SK-N-SH (cell line): ENCODE data around the gene PCDHGA4. TPM values are rescaled to one million over a fixed set of nuclear protein-coding genes. Genes with fewer than 3 reads are reported as not detected.

Experiments used
- CTCF ChIA-PET: fragments of 300-600, 350-600 bp; formaldehyde crosslinking; extraction: SDS; loops from one replicate; lab custom pipeline; 2021; lab: Yijun Ruan, JAX
- POLR2A ChIA-PET: fragments of 350-600 bp; sonication (Branson Sonifier 250); formaldehyde crosslinking; extraction: SDS; loops from one replicate; lab custom pipeline; 2020; ENCODE audit warnings: antibody characterized with exemption, inconsistent platforms; lab: Yijun Ruan, JAX
- DNase-seq: peaks from one replicate; pipeline ENCODE4 v3.0.0; 2012
- H2AFZ ChIP-seq: fragments of 200-600 bp; sonication (generic); 2 replicates; pipeline ENCODE4 v1.8.1; 2016; ENCODE audit warnings: antibody characterized with exemption, mild to moderate bottlenecking, low read depth
- H3F3A ChIP-seq: fragments of 200-600 bp; sonication (generic); replicated peaks from 2 replicates; pipeline ENCODE3; 2016; ENCODE audit warnings: antibody characterized with exemption, mild to moderate bottlenecking; ENCODE audit not compliant: insufficient read depth
- H3K27ac ChIP-seq, 2 experiments: fragments of 200-500 bp in 1 of 2; fragments of 200-600 bp in 1 of 2; sonication (Bioruptor generic) in 1 of 2; sonication (generic), shearing (Covaris generic) in 1 of 2; 2 replicates each; pipeline versions ENCODE4 v1.5.1 to v1.6.1; 2014 to 2016; ENCODE audit warnings: low read depth in 2 of 2, inconsistent platforms in 1 of 2, low read length in 1 of 2, mild to moderate bottlenecking in 1 of 2, mixed read lengths in 1 of 2
- H3K27me3 ChIP-seq: fragments of 200-600 bp; sonication (generic), shearing (Covaris generic); 2 replicates; pipeline ENCODE4 v1.6.1; 2016; ENCODE audit warnings: mixed run types; ENCODE audit not compliant: insufficient read depth
- H3K36me3 ChIP-seq, 2 experiments: fragments of 200-500 bp in 1 of 2; fragments of 200-600 bp in 1 of 2; sonication (Bioruptor generic) in 1 of 2; sonication (generic) in 1 of 2; replicated peaks in 1 of 2; 2 replicates each; pipeline versions ENCODE3 to v1.5.1; 2014 to 2016; ENCODE audit warnings: low read length in 1 of 2, mild to moderate bottlenecking in 1 of 2; ENCODE audit not compliant: insufficient read depth in 2 of 2, control insufficient read depth in 1 of 2
- H3K4me1 ChIP-seq, 2 experiments: fragments of 200-500 bp in 1 of 2; fragments of 200-600 bp in 1 of 2; sonication (Bioruptor generic) in 1 of 2; sonication (generic), shearing (Covaris generic) in 1 of 2; 2 replicates each; pipeline versions ENCODE4 v1.5.1 to v1.6.1; 2014 to 2016; ENCODE audit warnings: low read depth in 1 of 2, low read length in 1 of 2, mixed run types in 1 of 2; ENCODE audit not compliant: insufficient read depth in 2 of 2, control insufficient read depth in 1 of 2
- H3K4me2 ChIP-seq: fragments of 200-600 bp; sonication (generic), shearing (Covaris generic); 2 replicates; pipeline ENCODE4 v1.6.1; 2017; ENCODE audit warnings: mixed run types
- H3K4me3 ChIP-seq, 2 experiments: fragments of 200-500 bp in 1 of 2; fragments of 200-600 bp in 1 of 2; sonication (Bioruptor generic) in 1 of 2; sonication (generic), shearing (Covaris generic) in 1 of 2; 2 replicates each; pipeline versions ENCODE4 v1.5.1 to v1.8.1; 2014 to 2016; ENCODE audit warnings: low read depth in 2 of 2, inconsistent platforms in 1 of 2, low read length in 1 of 2, mild to moderate bottlenecking in 1 of 2, mixed read lengths in 1 of 2, moderate library complexity in 1 of 2
- H3K79me2 ChIP-seq: fragments of 200-600 bp; sonication (generic); 2 replicates; pipeline ENCODE4 v1.8.1; 2017; ENCODE audit warnings: mild to moderate bottlenecking; ENCODE audit not compliant: insufficient read depth
- H3K9ac ChIP-seq: fragments of 200-600 bp; sonication (generic); 2 replicates; pipeline ENCODE4 v1.6.1; 2017; ENCODE audit warnings: mixed run types
- H3K9me2 ChIP-seq: fragments of 200-600 bp; sonication (generic); 2 replicates; pipeline ENCODE4 v1.6.1; 2017; ENCODE audit warnings: mixed run types
- H3K9me3 ChIP-seq: fragments of 200-600 bp; sonication (generic); 2 replicates; pipeline ENCODE4 v1.6.1; 2017; ENCODE audit warnings: mixed run types, mild to moderate bottlenecking, moderate library complexity
- H4K20me1 ChIP-seq: fragments of 200-600 bp; sonication (generic); 2 replicates; pipeline ENCODE4 v1.6.1; 2017; ENCODE audit warnings: mild to moderate bottlenecking, mixed run types; ENCODE audit not compliant: insufficient read depth
- CHD2 ChIP-seq: fragments of 150-350 bp; IDR thresholded peaks from 2 replicates; pipeline ENCODE4 v1.6.1; 2018; ENCODE audit warnings: low read length; ENCODE audit not compliant: partially characterized antibody
- EP300 ChIP-seq, 2 experiments: IDR thresholded peaks; 2 replicates each; pipeline versions ENCODE4 v1.4.0 to v1.6.1; 2012; ENCODE audit warnings: borderline replicate concordance in 1 of 2, low read depth in 1 of 2, low read length in 1 of 2
- EZH2phosphoT487 ChIP-seq: fragments of 200-600 bp; sonication (generic); IDR thresholded peaks from 2 replicates; pipeline ENCODE4 v1.6.1; 2017; ENCODE audit warnings: low read depth, mixed run types, mild to moderate bottlenecking, antibody characterized with exemption, moderate library complexity, borderline replicate concordance
- GABPA ChIP-seq: IDR thresholded peaks from 2 replicates; pipeline ENCODE4 v1.4.0; 2012; ENCODE audit warnings: low read depth, mild to moderate bottlenecking
- GATA2 ChIP-seq: sonication (generic); formaldehyde crosslinking; IDR thresholded peaks from 2 replicates; pipeline ENCODE4 v1.5.0; 2020; ENCODE audit warnings: mild to moderate bottlenecking, missing genetic modification reagents
- MEF2A ChIP-seq: IDR thresholded peaks from 2 replicates; pipeline ENCODE4 v1.4.0; 2012; ENCODE audit warnings: low read depth, borderline replicate concordance
- MXI1 ChIP-seq: IDR thresholded peaks from 2 replicates; pipeline ENCODE4 v1.6.1; 2012; ENCODE audit warnings: mild to moderate bottlenecking, low read depth, low read length, improper control_type of control experiment
- NFIC ChIP-seq: IDR thresholded peaks from 2 replicates; pipeline ENCODE4 v1.4.0; 2012; ENCODE audit warnings: borderline replicate concordance
- NRF1 ChIP-seq: IDR thresholded peaks from 2 replicates; pipeline ENCODE4 v1.6.1; 2012; ENCODE audit warnings: low read depth, mild to moderate bottlenecking, low read length
- POLR2AphosphoS5 ChIP-seq: IDR thresholded peaks from 2 replicates; pipeline ENCODE4 v1.6.1; 2012; ENCODE audit warnings: low read depth, low read length
- RAD21 ChIP-seq: IDR thresholded peaks from 2 replicates; pipeline ENCODE4 v1.6.1; 2012; ENCODE audit warnings: mild to moderate bottlenecking, low read length
- RFX5 ChIP-seq: IDR thresholded peaks from 2 replicates; pipeline ENCODE4 v1.6.1; 2012; ENCODE audit warnings: mild to moderate bottlenecking, improper control_type of control experiment, low read length
- RXRA ChIP-seq: IDR thresholded peaks from 2 replicates; pipeline ENCODE4 v1.4.0; 2012; ENCODE audit warnings: low read depth, mild to moderate bottlenecking, borderline replicate concordance
- SIN3A ChIP-seq: IDR thresholded peaks from 2 replicates; pipeline ENCODE4 v1.6.1; 2012; ENCODE audit warnings: low read depth, mild to moderate bottlenecking, low read length, moderate library complexity, borderline replicate concordance
- TAF1 ChIP-seq: IDR thresholded peaks from 2 replicates; pipeline ENCODE4 v1.6.1; 2012; ENCODE audit warnings: low read depth, mild to moderate bottlenecking, low read length, moderate library complexity, borderline replicate concordance
- WGBS: methylation state at CpG from one replicate; pipeline ENCODE4 v1.1.6; 2017; ENCODE audit warnings: low lambda C conversion rate; 5-methylcytosine and 5-hydroxymethylcytosine counted together
- polyA plus RNA-seq, 3 experiments: library from polyadenylated mRNA; depleted of rRNA; stranded (reverse); fragments of >200 nt; gene quantifications; 2 replicates each; pipeline ENCODE4 v1.2.3, GENCODE V29; 2012
- TF ChIP-seq, protein P1 (sequence below): fragments of 200-600 bp; sonication (generic); IDR thresholded peaks from 2 replicates; pipeline ENCODE4 v1.6.1; 2017; ENCODE audit warnings: antibody characterized with exemption, mild to moderate bottlenecking, moderate library complexity
- TF ChIP-seq, protein P2 (sequence below): IDR thresholded peaks from 2 replicates; pipeline ENCODE4 v1.4.0; 2012; ENCODE audit warnings: low read depth, borderline replicate concordance
- TF ChIP-seq, protein P3 (sequence below): fragments of 150-350 bp; IDR thresholded peaks from 2 replicates; pipeline ENCODE4 v1.6.1; 2017; ENCODE audit warnings: antibody characterized with exemption, low read length, low read depth, borderline replicate concordance

The PCDHGA4 gene
- polyA plus RNA-seq, 1 of the 3 experiments (the other 2 are of a cell fraction) = 2.2 TPM

DNA sequence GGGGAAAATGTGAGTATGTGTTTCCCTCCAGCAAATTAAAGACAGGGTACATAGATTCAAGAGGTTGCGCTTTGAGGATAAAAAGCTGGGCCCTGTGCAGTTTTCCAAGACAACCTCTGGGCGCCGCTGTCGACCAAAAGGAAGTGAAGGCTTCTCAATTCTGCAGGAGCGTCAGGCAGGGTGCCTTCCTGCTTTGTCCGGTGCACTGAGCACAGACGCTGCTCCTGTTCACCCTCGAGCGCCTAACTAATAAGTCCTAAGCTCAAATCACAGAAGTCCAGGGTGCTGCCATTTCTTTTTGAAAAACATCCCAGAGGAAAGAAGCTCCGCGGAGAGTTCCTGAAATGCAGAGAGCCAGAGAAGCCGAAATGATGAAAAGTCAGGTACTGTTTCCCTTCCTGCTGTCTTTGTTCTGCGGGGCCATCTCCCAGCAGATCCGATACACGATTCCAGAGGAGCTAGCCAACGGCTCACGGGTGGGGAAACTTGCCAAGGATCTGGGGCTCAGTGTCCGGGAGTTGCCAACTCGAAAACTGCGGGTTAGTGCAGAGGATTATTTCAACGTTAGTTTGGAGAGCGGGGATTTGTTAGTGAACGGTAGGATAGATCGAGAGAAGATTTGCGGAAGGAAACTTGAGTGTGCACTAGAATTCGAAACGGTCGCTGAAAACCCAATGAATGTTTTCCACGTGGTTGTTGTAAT lies 4.8 kb upstream of the PCDHGA4 start, which contains the start of gene PCDHGB1:
TSS of gene PCDHGB1 (plus strand) at position 183 of the 703 bp plus-strand sequence. CDS start at position 345, 162 bp downstream.
- H2AFZ ChIP-seq = 0 out of 2 replicates have a peak within 1 kb of the TSS, but pooled peaks have one; percentile 32
- H3K4me2 ChIP-seq = no peak within 1 kb of the TSS
- no peaks in the 10 kb centered on the region for H4K20me1 ChIP-seq
- peak; percentile 63 for DNase-seq
- H3K79me2 ChIP-seq = no peaks in the 10 kb centered on the region
- no peaks in the 10 kb centered on the region for H3K27me3 ChIP-seq
- no peaks in the 10 kb centered on the region for H3K4me1 ChIP-seq
- no peaks in the 10 kb centered on the region for H3F3A ChIP-seq
- TF ChIP-seq, protein P1, sequence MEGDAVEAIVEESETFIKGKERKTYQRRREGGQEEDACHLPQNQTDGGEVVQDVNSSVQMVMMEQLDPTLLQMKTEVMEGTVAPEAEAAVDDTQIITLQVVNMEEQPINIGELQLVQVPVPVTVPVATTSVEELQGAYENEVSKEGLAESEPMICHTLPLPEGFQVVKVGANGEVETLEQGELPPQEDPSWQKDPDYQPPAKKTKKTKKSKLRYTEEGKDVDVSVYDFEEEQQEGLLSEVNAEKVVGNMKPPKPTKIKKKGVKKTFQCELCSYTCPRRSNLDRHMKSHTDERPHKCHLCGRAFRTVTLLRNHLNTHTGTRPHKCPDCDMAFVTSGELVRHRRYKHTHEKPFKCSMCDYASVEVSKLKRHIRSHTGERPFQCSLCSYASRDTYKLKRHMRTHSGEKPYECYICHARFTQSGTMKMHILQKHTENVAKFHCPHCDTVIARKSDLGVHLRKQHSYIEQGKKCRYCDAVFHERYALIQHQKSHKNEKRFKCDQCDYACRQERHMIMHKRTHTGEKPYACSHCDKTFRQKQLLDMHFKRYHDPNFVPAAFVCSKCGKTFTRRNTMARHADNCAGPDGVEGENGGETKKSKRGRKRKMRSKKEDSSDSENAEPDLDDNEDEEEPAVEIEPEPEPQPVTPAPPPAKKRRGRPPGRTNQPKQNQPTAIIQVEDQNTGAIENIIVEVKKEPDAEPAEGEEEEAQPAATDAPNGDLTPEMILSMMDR = peak; percentile 39
- TF ChIP-seq RAD21 (peak; percentile 44), NFIC (no peak)
- TF ChIP-seq, protein P2, sequence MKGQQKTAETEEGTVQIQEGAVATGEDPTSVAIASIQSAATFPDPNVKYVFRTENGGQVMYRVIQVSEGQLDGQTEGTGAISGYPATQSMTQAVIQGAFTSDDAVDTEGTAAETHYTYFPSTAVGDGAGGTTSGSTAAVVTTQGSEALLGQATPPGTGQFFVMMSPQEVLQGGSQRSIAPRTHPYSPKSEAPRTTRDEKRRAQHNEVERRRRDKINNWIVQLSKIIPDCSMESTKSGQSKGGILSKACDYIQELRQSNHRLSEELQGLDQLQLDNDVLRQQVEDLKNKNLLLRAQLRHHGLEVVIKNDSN = no peak
- no peak within 1 kb of the TSS for H3K27ac ChIP-seq
- POLR2A ChIA-PET = no interaction called here
- H3K36me3 ChIP-seq = no peaks in the 10 kb centered on the region
- WGBS = 60% methylated on average over 29 of the region's 29 CpGs
- CTCF ChIA-PET = interaction anchor here (0.5 to 2.7 kb wide), 9 partner anchors 14 to 217 kb away, joined by 3 to 13 read pairs (median 3); partner anchors contain the start of genes PCDHB9 and PCDHGB7
- H3K9me3 ChIP-seq = no peaks in the 10 kb centered on the region; the same call in 1 of the 2 replicates
- H3K9ac ChIP-seq = no peak within 1 kb of the TSS
- peak within 1 kb of the TSS in 1 of 2 experiments; percentile 6; a peak in 1 of 4 replicates for H3K4me3 ChIP-seq
- H3K9me2 ChIP-seq = no peaks in the 10 kb centered on the region

DNA sequence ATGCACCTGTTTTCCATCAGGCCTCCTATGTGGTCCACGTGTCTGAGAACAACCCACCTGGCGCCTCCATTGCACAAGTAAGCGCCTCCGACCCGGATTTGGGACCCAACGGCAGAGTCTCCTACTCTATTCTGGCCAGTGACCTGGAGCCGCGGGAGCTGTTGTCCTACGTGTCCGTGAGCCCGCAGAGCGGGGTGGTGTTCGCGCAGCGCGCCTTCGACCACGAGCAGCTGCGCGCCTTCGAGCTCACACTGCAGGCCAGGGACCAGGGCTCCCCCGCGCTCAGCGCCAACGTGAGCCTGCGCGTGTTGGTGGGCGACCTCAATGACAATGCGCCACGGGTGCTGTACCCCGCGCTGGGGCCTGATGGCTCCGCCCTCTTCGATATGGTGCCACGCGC lies 3.2 kb upstream of the PCDHGA4 start:
- no peak for DNase-seq
- H3K27ac ChIP-seq = no peak overlapping the region
- no peaks in the 10 kb centered on the region for H3K36me3 ChIP-seq
- no peaks in the 10 kb centered on the region for H3K9me2 ChIP-seq
- H3K27me3 ChIP-seq = no peaks in the 10 kb centered on the region
- H3K4me3 ChIP-seq = no peak overlapping the region; a peak in 1 of 4 replicates
- H3K9me3 ChIP-seq = no peaks in the 10 kb centered on the region; the same call in 1 of the 2 replicates
- no peak overlapping the region for H3K9ac ChIP-seq
- no peak overlapping the region for H3K4me2 ChIP-seq
- WGBS = 91% methylated on average over 25 of the region's 36 CpGs
- TF ChIP-seq CHD2 (no peak), NRF1 (no peak), MEF2A (no peak), GABPA (no peak), GATA2 (no peak), TAF1 (no peak), EP300 (IDR thresholded peaks at IDR 0.05; ENCODE audit: borderline replicate concordance in 1 of 2, low read depth in 1 of 2, low read length in 1 of 2) (no peak), NFIC (no peak), RFX5 (no peak), SIN3A (no peak), RXRA (no peak), MXI1 (no peak), POLR2AphosphoS5 (no peak), EZH2phosphoT487 (no peak)
- TF ChIP-seq, protein P3, sequence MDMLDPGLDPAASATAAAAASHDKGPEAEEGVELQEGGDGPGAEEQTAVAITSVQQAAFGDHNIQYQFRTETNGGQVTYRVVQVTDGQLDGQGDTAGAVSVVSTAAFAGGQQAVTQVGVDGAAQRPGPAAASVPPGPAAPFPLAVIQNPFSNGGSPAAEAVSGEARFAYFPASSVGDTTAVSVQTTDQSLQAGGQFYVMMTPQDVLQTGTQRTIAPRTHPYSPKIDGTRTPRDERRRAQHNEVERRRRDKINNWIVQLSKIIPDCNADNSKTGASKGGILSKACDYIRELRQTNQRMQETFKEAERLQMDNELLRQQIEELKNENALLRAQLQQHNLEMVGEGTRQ = no peak
- TF ChIP-seq, protein P1 = no peak
- H3K4me1 ChIP-seq = no peaks in the 10 kb centered on the region
- ChIA-PET CTCF (interaction anchor here (2.7 kb wide), 1 partner anchor 213 kb away, joined by 13 read pairs; no protein-coding TSS in a partner anchor), POLR2A (no interaction called here)
- H3F3A ChIP-seq = no peaks in the 10 kb centered on the region
- no peaks in the 10 kb centered on the region for H3K79me2 ChIP-seq
- H2AFZ ChIP-seq = no peak overlapping the region
- no peaks in the 10 kb centered on the region for H4K20me1 ChIP-seq
